GM23248 (cell line): Measurements from ENCODE around the gene DCAF5.

Experiments
- EZH2 ChIP-seq: fragments of 200-600 bp; sonication (generic); IDR thresholded peaks from 2 replicates; pipeline ENCODE4 v1.6.1; 2018; ENCODE audit warnings: antibody characterized with exemption, mild to moderate bottlenecking; ENCODE audit not compliant: insufficient read depth, poor library complexity, severe bottlenecking
- EZH2phosphoT487 ChIP-seq: fragments of 200-600 bp; sonication (generic); IDR thresholded peaks from 2 replicates; pipeline ENCODE4 v1.6.1; 2018; ENCODE audit warnings: antibody characterized with exemption, moderate library complexity, mild to moderate bottlenecking, low read depth; ENCODE audit not compliant: insufficient read depth

DNA sequence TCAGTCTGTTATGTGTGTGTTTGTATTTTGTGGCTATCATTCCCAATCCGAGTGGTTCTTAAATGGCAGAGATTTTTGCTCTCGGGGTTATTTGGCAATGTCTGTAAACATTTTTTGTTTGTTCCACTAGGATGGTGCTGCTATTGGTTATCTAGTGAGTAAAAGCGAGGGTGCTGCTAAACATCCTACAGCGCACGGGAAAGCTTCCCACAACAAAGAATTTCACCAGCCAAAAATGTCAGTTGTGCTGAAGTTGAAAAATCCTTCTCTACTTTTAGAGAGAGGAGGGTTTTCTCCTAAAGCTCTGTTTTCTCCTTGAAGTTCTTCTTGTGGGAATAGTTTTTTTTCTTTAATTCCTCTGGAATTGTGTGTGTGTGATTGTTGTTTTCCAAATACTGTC is 40.8 kb upstream of the DCAF5 start:
- TF ChIP-seq EZH2: no peak
- TF ChIP-seq EZH2phosphoT487: no peak
